ENCODE data around the gene TBC1D24.
"Not testable (repeated sequence)": the region's sequence is repeated elsewhere in the genome, so short reads cannot be mapped to it uniquely, and the experiment has no call there.

TBC1D24 gene

DNA sequence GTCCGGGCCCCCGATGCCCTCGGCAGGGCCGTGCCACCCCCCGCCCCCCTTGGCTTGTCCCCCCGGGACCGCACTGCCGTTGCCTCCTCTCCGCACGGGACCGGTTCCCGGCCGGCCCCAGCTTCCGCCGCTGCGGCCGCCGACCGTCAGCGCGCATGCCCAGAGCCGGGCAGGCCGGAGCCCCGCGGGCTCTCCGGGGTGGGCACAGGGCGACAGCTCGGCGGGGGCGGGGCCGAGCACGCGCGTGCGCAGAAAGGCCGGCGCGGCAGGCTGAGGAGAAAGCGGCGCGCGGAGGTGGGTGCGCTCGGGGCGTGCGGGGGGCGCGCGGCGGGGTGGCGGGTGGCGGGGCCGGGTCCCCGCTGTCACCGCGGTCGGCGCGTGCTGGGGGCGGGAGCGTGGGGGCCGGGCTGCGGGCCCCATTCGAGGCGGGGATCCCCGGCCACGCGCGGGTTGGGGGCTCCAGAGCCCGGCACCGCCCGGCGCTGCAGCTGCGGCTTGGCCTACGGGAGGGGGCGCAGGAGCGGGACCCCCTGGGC lies at the start of gene TBC1D24:
TSS of gene TBC1D24 (plus strand) at position 251 of the 536 bp plus-strand sequence. CDS start 21,022 bp downstream, outside the sequence.
- DNase-seq (ENCODE audit: low read depth in 4 of 4, low spot score in 1 of 4) = peak; percentile 52 to 82 (median 72)

DNA sequence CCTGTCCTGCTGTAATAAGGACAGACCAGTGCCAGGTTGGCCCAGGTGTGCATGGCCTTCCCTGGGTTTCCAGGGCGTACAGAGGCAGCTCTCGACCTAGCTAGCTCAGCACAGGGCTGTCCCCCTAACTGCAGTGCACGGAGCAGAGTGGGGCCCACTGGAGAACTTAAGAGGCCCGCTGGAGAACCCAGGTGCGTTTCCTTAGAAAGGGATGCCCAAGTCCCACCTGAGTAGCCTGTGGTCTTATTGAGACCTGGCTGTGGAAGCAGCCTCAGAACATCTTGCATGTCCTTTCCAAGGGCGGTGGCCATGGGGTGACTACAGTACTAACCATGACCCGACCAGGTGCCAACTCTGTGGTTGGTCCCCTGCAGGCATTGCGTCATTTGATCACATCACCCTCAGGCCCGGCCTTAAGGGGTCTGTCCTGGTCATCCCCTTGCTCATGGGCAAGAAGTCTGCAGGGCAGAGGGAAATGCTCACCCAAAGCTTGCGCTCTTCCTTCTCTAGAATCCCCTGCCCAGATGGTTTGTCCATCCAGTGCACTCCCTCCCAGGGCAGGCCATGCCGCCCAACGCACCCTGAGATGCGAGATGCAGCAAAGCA lies 49.0 kb upstream of the TBC1D24 start:
- no peak for DNase-seq (ENCODE audit: low read depth in 4 of 4, low spot score in 1 of 4)

DNA sequence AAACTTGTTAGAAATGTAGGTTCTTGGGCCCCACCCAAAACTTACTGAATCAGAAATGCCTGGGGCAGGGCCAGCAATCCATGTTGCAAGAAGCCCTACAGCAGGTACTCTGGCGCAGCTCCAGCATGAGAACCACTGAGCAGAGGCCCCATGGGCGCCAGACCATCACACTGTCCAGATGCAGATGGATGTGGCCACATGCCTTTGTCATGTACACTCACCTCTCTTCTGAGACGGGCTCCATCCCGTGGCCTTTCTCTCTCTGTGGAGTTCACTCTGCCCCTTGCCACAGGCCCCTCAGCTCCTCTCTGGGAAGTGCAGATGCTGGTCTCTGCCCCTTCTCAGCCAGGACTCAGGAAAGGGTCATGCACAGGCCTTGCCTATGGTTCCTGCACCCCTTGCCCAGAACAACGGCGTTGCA lies 48.0 kb upstream of the TBC1D24 start:
- no peak for DNase-seq (ENCODE audit: low read depth in 4 of 4, low spot score in 1 of 4)

- no peak for DNase-seq (ENCODE audit: low read depth in 4 of 4, low spot score in 1 of 4)
Measured at GRCh38 chr16:2427526-2427925, 47.4 kb upstream of the TBC1D24 start.

DNA sequence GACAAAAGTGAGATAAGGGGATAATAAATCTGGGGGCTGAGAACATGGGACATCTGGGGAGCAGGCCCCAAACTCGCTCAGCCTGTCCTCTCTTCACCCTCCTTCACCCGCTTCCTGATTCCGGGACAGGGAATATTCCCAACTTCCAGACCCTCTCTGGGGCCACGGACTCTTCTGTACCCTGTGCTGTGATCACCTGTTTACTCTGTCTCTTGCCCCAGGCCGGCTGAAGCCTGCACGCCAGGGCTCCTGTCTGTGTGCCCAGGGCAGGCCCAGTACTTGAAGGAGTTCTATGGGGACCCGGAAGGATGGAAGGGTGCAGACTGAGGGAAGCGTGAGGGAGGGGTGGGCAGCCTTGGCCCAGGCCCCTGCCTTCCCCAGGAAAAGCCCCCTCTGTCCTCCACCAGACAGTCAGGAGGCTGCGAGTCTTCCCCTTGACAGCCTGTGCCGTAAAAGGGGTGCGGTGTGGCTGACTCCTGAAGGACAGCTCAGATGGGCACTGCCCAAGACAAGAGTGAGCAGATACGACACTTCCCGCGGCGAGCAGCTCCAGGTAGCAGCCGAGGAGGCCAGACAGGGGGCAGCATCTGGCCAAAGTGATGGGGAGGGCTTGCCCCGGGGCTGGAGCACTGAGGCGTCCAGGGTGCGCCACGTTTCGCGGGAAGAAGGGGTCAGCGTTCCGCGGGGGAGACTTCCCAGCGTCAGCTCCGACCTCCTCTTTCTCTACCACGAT lies 46.7 kb upstream of the TBC1D24 start:
- DNase-seq (ENCODE audit: low read depth in 4 of 4, low spot score in 1 of 4) = no peak

- DNase-seq (ENCODE audit: low read depth in 4 of 4, low spot score in 1 of 4) = no peak
Measured at GRCh38 chr16:2428784-2429033, 46.2 kb upstream of the TBC1D24 start.

DNA sequence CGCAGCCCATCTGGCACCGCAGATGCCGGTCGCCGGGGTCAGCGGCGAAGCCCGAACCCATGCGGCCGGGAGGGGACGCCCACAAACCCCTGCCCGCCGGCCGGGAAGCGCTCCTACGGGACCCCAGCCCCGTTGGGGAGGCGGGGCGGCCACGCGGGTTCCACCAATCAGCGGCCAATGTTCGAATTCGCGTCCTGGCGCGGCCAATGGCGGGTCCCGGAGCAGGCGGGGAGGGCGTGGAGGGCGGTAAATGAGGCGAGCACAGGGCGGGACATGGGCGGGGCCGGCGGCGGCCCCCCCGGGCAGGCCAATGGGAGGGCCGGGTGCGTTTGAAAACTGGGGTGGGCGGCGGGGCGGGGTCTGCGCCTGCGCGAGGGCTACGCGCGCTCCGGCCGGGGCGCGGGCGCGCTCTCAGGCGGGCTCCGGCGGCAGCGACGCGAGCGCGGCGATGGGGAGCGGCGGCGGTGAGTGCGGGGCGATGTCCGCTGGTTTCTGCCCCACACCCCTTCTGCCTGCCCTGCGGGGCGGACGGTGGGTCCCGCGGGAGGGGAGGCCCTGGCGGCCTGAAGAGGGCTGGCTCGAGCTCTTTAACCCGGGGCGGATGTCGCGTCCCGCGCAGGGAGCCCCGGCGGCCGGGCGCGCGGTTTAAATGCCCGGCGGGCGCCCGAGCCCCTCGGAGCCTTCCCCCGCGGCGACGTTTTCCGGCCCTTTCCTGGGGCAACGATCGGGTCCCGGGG lies 45.7 kb upstream of the TBC1D24 start, which contains the start of gene CCNF:
TSS of gene CCNF (plus strand) at position 414 of the 737 bp plus-strand sequence. CDS start at position 449, 35 bp downstream.
- DNase-seq (ENCODE audit: low read depth in 4 of 4, low spot score in 1 of 4) = peak; percentile 93 to 98 (median 96)

GRCh38 chr16:2429771-2430663 lies 44.9 kb upstream of the TBC1D24 start:
- no peak for DNase-seq (ENCODE audit: low read depth in 4 of 4, low spot score in 1 of 4)

GRCh38 chr16:2432286-2432685 lies 42.6 kb upstream of the TBC1D24 start:
- no peak for DNase-seq (ENCODE audit: low read depth in 4 of 4, low spot score in 1 of 4)

DNA sequence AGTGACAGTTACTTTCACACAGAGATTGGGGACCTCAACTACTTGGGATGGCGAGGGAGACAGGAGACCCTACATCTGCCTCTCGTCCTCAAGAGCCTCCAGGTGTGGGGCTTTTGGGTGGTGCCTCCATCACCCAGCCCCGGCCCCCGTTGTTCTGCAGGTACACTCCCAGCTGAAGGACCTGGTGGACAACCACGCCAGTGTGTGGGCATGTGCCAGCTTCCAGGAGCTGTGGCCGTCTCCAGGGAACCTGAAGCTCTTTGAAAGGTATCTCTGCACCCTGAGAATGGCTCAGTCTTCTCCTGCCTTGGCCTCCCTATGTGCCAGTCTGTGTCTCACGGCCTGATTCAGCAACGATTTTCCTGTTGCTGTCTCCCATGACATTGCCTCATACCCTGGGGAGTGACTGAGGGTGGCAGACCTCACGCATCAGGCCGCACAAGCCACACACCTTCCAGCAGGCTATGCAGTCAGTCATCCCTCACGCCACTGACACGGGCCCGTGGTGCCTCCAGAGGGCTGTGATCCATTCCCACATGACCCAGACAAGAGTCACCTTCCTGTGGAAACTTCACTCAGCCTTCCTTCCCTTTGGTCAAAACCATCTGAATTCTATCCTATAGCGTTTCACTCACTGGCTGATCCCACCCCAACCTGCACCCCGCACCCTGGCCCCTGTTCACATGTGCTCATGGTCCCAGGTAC lies 42.0 kb upstream of the TBC1D24 start:
- DNase-seq (ENCODE audit: low read depth in 4 of 4, low spot score in 1 of 4) = no peak

DNA sequence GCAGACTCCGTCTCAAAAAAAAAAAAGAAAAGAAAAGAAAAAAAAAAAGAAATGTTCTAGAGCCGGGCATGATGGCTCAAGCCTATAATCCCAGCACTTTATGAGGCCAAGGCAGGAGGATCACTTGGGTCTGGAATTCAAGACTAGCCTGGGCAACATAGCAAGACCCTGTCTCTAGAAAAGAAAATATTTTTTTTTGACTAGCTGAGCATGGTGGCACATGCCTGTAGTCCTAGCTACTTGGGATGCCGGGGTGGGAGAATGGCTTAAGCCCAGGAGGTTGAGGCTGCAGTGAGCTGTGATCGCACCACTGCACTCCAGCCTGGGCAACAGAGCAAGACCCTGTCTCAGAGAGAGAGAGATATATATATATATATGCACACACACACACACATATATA lies 39.7 kb upstream of the TBC1D24 start:
- not testable (repeated sequence) for DNase-seq (ENCODE audit: low read depth in 4 of 4, low spot score in 1 of 4)

GRCh38 chr16:2436110-2436509 lies 38.8 kb upstream of the TBC1D24 start:
- no peak for DNase-seq (ENCODE audit: low read depth in 4 of 4, low spot score in 1 of 4)

DNA sequence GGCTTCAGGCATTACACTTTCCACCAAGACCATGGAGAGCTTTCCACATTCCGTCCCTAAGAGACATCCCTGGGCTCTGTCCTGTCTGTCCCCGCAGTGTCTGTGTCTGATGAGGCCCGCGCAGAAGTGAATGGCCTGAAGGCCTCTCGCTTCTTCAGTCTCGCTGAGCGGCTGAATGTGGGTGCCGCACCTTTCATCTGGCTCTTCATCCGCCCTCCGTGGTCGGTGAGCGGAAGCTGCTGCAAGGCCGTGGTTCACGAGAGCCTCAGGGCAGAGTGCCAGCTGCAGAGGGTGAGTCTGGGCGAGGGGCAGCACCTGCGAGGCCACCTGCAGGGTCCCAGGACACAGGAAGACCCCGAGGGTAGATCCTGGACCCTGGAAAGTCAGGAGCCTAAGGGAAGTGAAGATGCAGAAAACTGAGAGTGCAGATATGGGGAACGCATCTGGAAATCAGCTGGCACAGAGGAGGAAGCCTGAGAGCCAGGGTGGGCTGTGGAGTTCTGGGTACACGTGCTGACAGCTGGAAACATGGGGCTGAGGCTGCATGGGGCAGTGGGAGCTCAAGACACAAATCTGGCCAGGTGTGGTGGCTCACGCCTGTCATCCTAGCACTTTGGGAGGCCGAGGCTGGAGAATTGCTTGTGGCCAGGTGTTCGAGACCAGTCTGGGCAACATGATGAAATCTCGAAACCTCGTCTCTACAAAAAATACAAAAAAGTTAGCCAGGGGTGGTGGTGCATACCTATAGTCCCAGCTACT lies 37.7 kb upstream of the TBC1D24 start:
- no peak for DNase-seq (ENCODE audit: low read depth in 4 of 4, low spot score in 1 of 4)

DNA sequence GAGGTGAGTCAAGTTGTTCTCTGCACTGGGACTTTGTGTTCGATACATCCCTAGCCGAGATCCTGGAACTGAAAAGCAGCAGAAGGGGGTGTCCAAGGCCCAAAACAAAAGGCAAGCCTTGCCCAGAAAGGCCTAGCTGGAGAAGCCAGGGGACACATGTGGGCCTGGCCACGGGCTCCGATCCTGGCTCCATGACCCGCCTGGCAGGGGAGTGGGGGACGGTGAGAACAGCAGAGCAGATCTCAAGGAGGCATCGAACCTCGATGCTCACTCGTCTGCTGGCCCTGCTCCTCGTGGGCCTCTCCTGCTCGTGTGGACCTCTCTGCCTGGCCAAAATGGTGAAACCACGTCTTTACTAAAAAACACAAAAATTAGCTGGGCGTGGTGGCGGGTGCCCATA lies 36.8 kb upstream of the TBC1D24 start:
- no peak for DNase-seq (ENCODE audit: low read depth in 4 of 4, low spot score in 1 of 4)

GRCh38 chr16:2439598-2439997 lies 35.3 kb upstream of the TBC1D24 start:
- DNase-seq (ENCODE audit: low read depth in 4 of 4, low spot score in 1 of 4) = no peak

- DNase-seq (ENCODE audit: low read depth in 4 of 4, low spot score in 1 of 4) = not testable (repeated sequence)
Measured at GRCh38 chr16:2441143-2441804, 33.7 kb upstream of the TBC1D24 start.

DNA sequence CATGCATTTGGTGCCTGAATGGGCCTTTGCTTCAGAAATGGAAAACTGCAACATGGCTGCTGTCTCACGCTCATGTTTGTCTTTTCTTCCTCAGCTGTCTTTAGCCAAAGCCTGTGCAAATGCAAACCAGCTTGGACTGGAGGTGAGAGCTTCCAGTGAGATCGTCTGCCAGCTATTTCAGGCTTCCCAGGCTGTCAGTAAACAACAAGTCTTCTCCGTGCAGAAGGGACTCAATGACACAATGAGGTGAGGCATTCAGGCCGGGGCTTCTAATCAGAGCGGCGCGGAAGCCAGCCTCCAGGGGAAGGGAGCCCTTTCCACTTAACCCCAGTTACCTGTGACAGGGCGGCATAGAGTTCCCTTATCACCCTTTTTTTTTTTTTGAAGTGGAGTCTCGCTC lies 31.4 kb upstream of the TBC1D24 start:
- DNase-seq (ENCODE audit: low read depth in 4 of 4, low spot score in 1 of 4) = no peak

GRCh38 chr16:2447920-2448583 lies 26.9 kb upstream of the TBC1D24 start:
- no peak for DNase-seq (ENCODE audit: low read depth in 4 of 4, low spot score in 1 of 4)

GRCh38 chr16:2449118-2449517 lies 25.8 kb upstream of the TBC1D24 start:
- no peak for DNase-seq (ENCODE audit: low read depth in 4 of 4, low spot score in 1 of 4)

Measured in stimulated activated CD4-positive, alpha-beta T cell treated with anti-CD3 and anti-CD28 coated beads, Interleukin-1b, Interleukin-23, amount 100 ng/mL, for 24 hours (primary cell).